IgD-negative memory B cell (primary cell): Measurements from ENCODE around the gene LZTFL1. TPM values are rescaled to one million over a fixed set of nuclear protein-coding genes. Genes with fewer than 3 reads are reported as not detected.
A peak's percentile ranks its signal among the peaks of the same experiment; 100 is the strongest.
"Not testable (repeated sequence)": the region's sequence is repeated elsewhere in the genome, so short reads cannot be mapped to it uniquely, and the experiment has no call there.

Experiments
- H3K27ac Mint-ChIP-seq, 3 donors: one replicate each; pipeline ENCODE4 v1.8.0; 2020 to 2022; ENCODE audit warnings: mild to moderate bottlenecking in 3 of 3, mixed read lengths in 3 of 3, moderate library complexity in 1 of 3
- H3K27me3 Mint-ChIP-seq: one replicate; pipeline ENCODE4 v1.8.0; 2021; ENCODE audit warnings: mixed read lengths
- H3K36me3 Mint-ChIP-seq: one replicate; pipeline ENCODE4 v1.8.0; 2020; ENCODE audit warnings: mild to moderate bottlenecking, mixed read lengths
- H3K4me1 Mint-ChIP-seq, 3 donors: one replicate each; pipeline ENCODE4 v1.8.0; 2020 to 2022; ENCODE audit warnings: mixed read lengths in 3 of 3, mild to moderate bottlenecking in 1 of 3
- H3K4me3 Mint-ChIP-seq, 4 donors: one replicate each; pipeline ENCODE4 v1.8.0; 2020 to 2022; ENCODE audit warnings: mild to moderate bottlenecking in 4 of 4, mixed read lengths in 4 of 4, moderate library complexity in 3 of 4
- H3K9me3 Mint-ChIP-seq, 3 donors: one replicate each; pipeline ENCODE4 v1.8.0; 2020 to 2021; ENCODE audit warnings: mixed read lengths in 3 of 3, mild to moderate bottlenecking in 1 of 3
- polyA plus RNA-seq: library from polyadenylated mRNA; unstranded; fragments of 300-500 nt; fragmentation: Illumina TruSeq; gene quantifications from one replicate; pipeline ENCODE4 v1.2.3, GENCODE V29; 2021

LZTFL1 gene
- polyA plus RNA-seq, 1 donor from 2014 or later = 13.9 TPM

- no peak overlapping the region for H3K4me3 Mint-ChIP-seq
- H3K36me3 Mint-ChIP-seq = peaks cover 5% of the 10 kb centered on the region
- peaks cover 7% of the 10 kb centered on the region for H3K27me3 Mint-ChIP-seq
- H3K4me1 Mint-ChIP-seq = peaks cover 7 to 22% (median 13%) of the 10 kb centered on the region in 3 donors
- H3K27ac Mint-ChIP-seq = no peak overlapping the region
- H3K9me3 Mint-ChIP-seq = no peaks in the 10 kb centered on the region
Observed at GRCh38 chr3:45873036-45873435, 31.1 kb upstream of the LZTFL1 start.

GRCh38 chr3:45872569-45872968 is 30.6 kb upstream of the LZTFL1 start:
- Mint-ChIP-seq H3K4me1 (peaks cover 7 to 22% (median 13%) of the 10 kb centered on the region in 3 donors), H3K27ac (peak overlapping the region in 1 of 3 donors; percentile 8), H3K4me3 (peak overlapping the region in 1 of 4 donors; percentile 38), H3K9me3 (no peaks in the 10 kb centered on the region), H3K36me3 (peaks cover 5% of the 10 kb centered on the region), H3K27me3 (peaks cover 6% of the 10 kb centered on the region)

GRCh38 chr3:45871780-45872179 is 29.9 kb upstream of the LZTFL1 start:
- H3K9me3 Mint-ChIP-seq = no peaks in the 10 kb centered on the region
- H3K4me1 Mint-ChIP-seq = peaks cover 7 to 22% (median 13%) of the 10 kb centered on the region in 3 donors
- H3K4me3 Mint-ChIP-seq = peak overlapping the region in 1 of 4 donors; percentile 13
- H3K27me3 Mint-ChIP-seq = peaks cover 6% of the 10 kb centered on the region
- peak overlapping the region in 1 of 3 donors; percentile 8 for H3K27ac Mint-ChIP-seq
- H3K36me3 Mint-ChIP-seq = peaks cover 5% of the 10 kb centered on the region

- Mint-ChIP-seq H3K4me3 (no peak overlapping the region), H3K9me3 (no peaks in the 10 kb centered on the region), H3K36me3 (peaks cover 5% of the 10 kb centered on the region), H3K27me3 (no peaks in the 10 kb centered on the region), H3K4me1 (peaks cover 15 to 30% (median 16%) of the 10 kb centered on the region in 3 donors), H3K27ac (peak overlapping the region in 2 of 3 donors; percentile 12 to 23)
Observed at GRCh38 chr3:45870099-45870498, 28.2 kb upstream of the LZTFL1 start.

GRCh38 chr3:45869638-45870037 is 27.7 kb upstream of the LZTFL1 start:
- Mint-ChIP-seq H3K27me3 (no peaks in the 10 kb centered on the region), H3K27ac (peak overlapping the region in 1 of 3 donors; percentile 12), H3K36me3 (peaks cover 5% of the 10 kb centered on the region), H3K9me3 (no peaks in the 10 kb centered on the region), H3K4me1 (peaks cover 17 to 35% (median 20%) of the 10 kb centered on the region in 3 donors), H3K4me3 (no peak overlapping the region)

GRCh38 chr3:45868650-45869049 is 26.7 kb upstream of the LZTFL1 start:
- H3K36me3 Mint-ChIP-seq = peaks cover 3% of the 10 kb centered on the region
- no peaks in the 10 kb centered on the region for H3K27me3 Mint-ChIP-seq
- peak overlapping the region in 1 of 4 donors; percentile 1 for H3K4me3 Mint-ChIP-seq
- peak overlapping the region in 1 of 3 donors; percentile 16 for H3K27ac Mint-ChIP-seq
- peaks cover 17 to 35% (median 20%) of the 10 kb centered on the region in 3 donors for H3K4me1 Mint-ChIP-seq
- peaks cover 0 to under 1% (median under 1%) of the 10 kb centered on the region in 3 donors for H3K9me3 Mint-ChIP-seq

GRCh38 chr3:45868213-45868612 is 26.3 kb upstream of the LZTFL1 start:
- H3K4me3 Mint-ChIP-seq = no peak overlapping the region
- H3K27ac Mint-ChIP-seq = no peak overlapping the region
- H3K27me3 Mint-ChIP-seq = no peaks in the 10 kb centered on the region
- H3K9me3 Mint-ChIP-seq = peaks cover 0 to 5% (median 5%) of the 10 kb centered on the region in 3 donors
- H3K36me3 Mint-ChIP-seq = no peaks in the 10 kb centered on the region
- peaks cover 17 to 35% (median 20%) of the 10 kb centered on the region in 3 donors for H3K4me1 Mint-ChIP-seq

- H3K27me3 Mint-ChIP-seq = peaks cover 11% of the 10 kb centered on the region
- peaks cover 17 to 28% (median 22%) of the 10 kb centered on the region in 3 donors for H3K4me1 Mint-ChIP-seq
- no peaks in the 10 kb centered on the region for H3K36me3 Mint-ChIP-seq
- no peak overlapping the region for H3K27ac Mint-ChIP-seq
- H3K4me3 Mint-ChIP-seq = peak overlapping the region in 2 of 4 donors; percentile 2
- peaks cover 0 to 8% (median 6%) of the 10 kb centered on the region in 3 donors for H3K9me3 Mint-ChIP-seq
Observed at GRCh38 chr3:45865563-45865962, 23.6 kb upstream of the LZTFL1 start.

GRCh38 chr3:45864760-45865519 is 23.0 kb upstream of the LZTFL1 start:
- peak overlapping the region in 1 of 4 donors; percentile 4 for H3K4me3 Mint-ChIP-seq
- peaks cover 0 to 8% (median 6%) of the 10 kb centered on the region in 3 donors for H3K9me3 Mint-ChIP-seq
- no peaks in the 10 kb centered on the region for H3K36me3 Mint-ChIP-seq
- H3K27ac Mint-ChIP-seq = peak overlapping the region in 1 of 3 donors; percentile 10
- H3K27me3 Mint-ChIP-seq = peaks cover 11% of the 10 kb centered on the region
- H3K4me1 Mint-ChIP-seq = peaks cover 13 to 23% (median 22%) of the 10 kb centered on the region in 3 donors

GRCh38 chr3:45861043-45861719 is 19.3 kb upstream of the LZTFL1 start:
- Mint-ChIP-seq H3K4me3 (peak overlapping the region in 2 of 4 donors; percentile 40 to 53), H3K36me3 (no peaks in the 10 kb centered on the region), H3K4me1 (peaks cover 18 to 26% (median 24%) of the 10 kb centered on the region in 3 donors), H3K27me3 (peaks cover 11% of the 10 kb centered on the region), H3K27ac (peak overlapping the region in 1 of 3 donors; percentile 48), H3K9me3 (peaks cover 0 to 8% (median 6%) of the 10 kb centered on the region in 3 donors)

- Mint-ChIP-seq H3K4me3 (peak overlapping the region in 1 of 4 donors; percentile 53), H3K4me1 (peaks cover 18 to 22% (median 20%) of the 10 kb centered on the region in 3 donors), H3K27ac (no peak overlapping the region), H3K36me3 (no peaks in the 10 kb centered on the region), H3K9me3 (peaks cover 0 to 8% (median 6%) of the 10 kb centered on the region in 3 donors), H3K27me3 (peaks cover 11% of the 10 kb centered on the region)
Observed at GRCh38 chr3:45860481-45860880, 18.6 kb upstream of the LZTFL1 start.

- Mint-ChIP-seq H3K4me3 (peak overlapping the region; percentile 47 to 83 (median 66)), H3K9me3 (peaks cover 0 to 8% (median 6%) of the 10 kb centered on the region in 3 donors), H3K4me1 (peaks cover 11 to 16% (median 12%) of the 10 kb centered on the region in 3 donors), H3K36me3 (peaks cover 4% of the 10 kb centered on the region), H3K27ac (no peak overlapping the region), H3K27me3 (peaks cover 13% of the 10 kb centered on the region)
Observed at GRCh38 chr3:45858809-45859543, 17.1 kb upstream of the LZTFL1 start.

- not testable (repeated sequence) for H3K4me3 Mint-ChIP-seq, H3K36me3 Mint-ChIP-seq, H3K27me3 Mint-ChIP-seq, H3K9me3 Mint-ChIP-seq
- Mint-ChIP-seq H3K27ac (peak overlapping the region in 1 of 3 donors; percentile 21), H3K4me1 (peaks cover 13 to 21% (median 19%) of the 10 kb centered on the region in 3 donors)
Observed at GRCh38 chr3:45857024-45857423, 15.1 kb upstream of the LZTFL1 start.

GRCh38 chr3:45856323-45856722 is 14.4 kb upstream of the LZTFL1 start:
- H3K4me1 Mint-ChIP-seq = peaks cover 13 to 21% (median 19%) of the 10 kb centered on the region in 3 donors
- peak overlapping the region in 1 of 3 donors; percentile 26 for H3K27ac Mint-ChIP-seq
- not testable (repeated sequence) for H3K36me3 Mint-ChIP-seq, H3K27me3 Mint-ChIP-seq, H3K9me3 Mint-ChIP-seq
- H3K4me3 Mint-ChIP-seq = peak overlapping the region in 1 of 4 donors; percentile 13
